Sigmoid colon (tissue), 4 donors: ENCODE measurements around the gene ADARB2.

Experiments
- CTCF ChIP-seq, 4 experiments: fragments of 450-650 bp in 3 of 4; fragments of 200-600 bp in 1 of 4; IDR thresholded peaks; one replicate each; pipeline ENCODE4 v1.5.1; 2016 to 2019; ENCODE audit warnings: antibody characterized with exemption in 4 of 4, mild to moderate bottlenecking in 3 of 4, moderate library complexity in 2 of 4
- POLR2AphosphoS5 ChIP-seq, 4 donors: sonication (generic); formaldehyde crosslinking; IDR thresholded peaks; one replicate each; pipeline ENCODE4 v1.6.1; 2017; ENCODE audit warnings: antibody characterized with exemption in 4 of 4

- no peak for TF ChIP-seq CTCF (IDR thresholded peaks at IDR 0.05)
- no peak for TF ChIP-seq POLR2AphosphoS5 (IDR thresholded peaks at IDR 0.05)
Observed at GRCh38 chr10:1534820-1535219, 202.5 kb downstream of the ADARB2 start.
